NCI-H460 (cell line): ENCODE results near the gene PAPSS1. TPM values are rescaled to one million over a fixed set of nuclear protein-coding genes. Genes with fewer than 3 reads are reported as not detected.

Experiments used
- DNase-seq: peaks from one replicate; pipeline ENCODE4 v3.0.0-alpha.2; 2016; ENCODE audit warnings: low read depth; ENCODE audit errors: extremely low read depth
- total RNA-seq: library from RNA; depleted of rRNA; stranded (reverse); fragments of >200 nt; shearing (Covaris generic); gene quantifications from 2 replicates; pipeline ENCODE4 v1.2.3, GENCODE V29; 2014

Gene PAPSS1
- total RNA-seq, 1 experiment from 2014 or later, result 17.2 TPM

GRCh38 chr4:107635735-107636134 lies 84.3 kb downstream of the PAPSS1 start:
- DNase-seq, result no peak

GRCh38 chr4:107631560-107631959 lies 88.5 kb downstream of the PAPSS1 start:
- no peak for DNase-seq

- no peak for DNase-seq
These were observed 89.8 kb downstream of the PAPSS1 start for GRCh38 chr4:107630185-107630705.

- DNase-seq, result no peak
These were observed 90.7 kb downstream of the PAPSS1 start for GRCh38 chr4:107629318-107629717.

- DNase-seq, result no peak
These were observed 94.6 kb downstream of the PAPSS1 start for GRCh38 chr4:107625391-107625902.

- no peak for DNase-seq
These were observed 96.0 kb downstream of the PAPSS1 start for GRCh38 chr4:107624024-107624423.

GRCh38 chr4:107622006-107622405 lies 98.0 kb downstream of the PAPSS1 start:
- DNase-seq, result no peak

- no peak for DNase-seq
These were observed 100.3 kb downstream of the PAPSS1 start for GRCh38 chr4:107619731-107620130.

GRCh38 chr4:107619066-107619465 lies 101.0 kb downstream of the PAPSS1 start:
- no peak for DNase-seq

GRCh38 chr4:107618656-107619055 lies 101.4 kb downstream of the PAPSS1 start:
- DNase-seq, result no peak

GRCh38 chr4:107616838-107617389 lies 103.1 kb downstream of the PAPSS1 start:
- DNase-seq, result no peak

GRCh38 chr4:107615809-107616208 lies 104.2 kb downstream of the PAPSS1 start:
- DNase-seq, result no peak

GRCh38 chr4:107603430-107603829 lies 116.6 kb downstream of the PAPSS1 start:
- no peak for DNase-seq

- no peak for DNase-seq
These were observed 119.1 kb downstream of the PAPSS1 start for GRCh38 chr4:107600983-107601382.

GRCh38 chr4:107600436-107600835 lies 119.6 kb downstream of the PAPSS1 start:
- DNase-seq, result no peak

GRCh38 chr4:107599841-107600240 lies 120.2 kb downstream of the PAPSS1 start:
- DNase-seq, result no peak

GRCh38 chr4:107593230-107593629 lies 126.8 kb downstream of the PAPSS1 start:
- no peak for DNase-seq

- DNase-seq, result no peak
These were observed 127.5 kb downstream of the PAPSS1 start for GRCh38 chr4:107592519-107592918.

- no peak for DNase-seq
These were observed 130.8 kb downstream of the PAPSS1 start for GRCh38 chr4:107589269-107589668.

- no peak for DNase-seq
These were observed 133.7 kb downstream of the PAPSS1 start for GRCh38 chr4:107586371-107586770.

GRCh38 chr4:107579099-107579498 lies 140.9 kb downstream of the PAPSS1 start:
- DNase-seq, result no peak

- DNase-seq, result no peak
These were observed 141.7 kb downstream of the PAPSS1 start for GRCh38 chr4:107578321-107578720.

GRCh38 chr4:107577743-107578142 lies 142.3 kb downstream of the PAPSS1 start:
- no peak for DNase-seq
